Pulmonary artery endothelial cell (primary cell): ENCODE results near the gene HPCA. TPM values are rescaled to one million over a fixed set of nuclear protein-coding genes. Genes with fewer than 3 reads are reported as not detected.

Experiments
- DNase-seq: peaks from one replicate; pipeline ENCODE4 v3.0.0-alpha.2; 2011; ENCODE audit warnings: low read depth, low spot score
- total RNA-seq: library from RNA; depleted of rRNA; stranded (reverse); fragments of >200 nt; gene quantifications from 2 replicates; pipeline ENCODE4 v1.2.3, GENCODE V29; 2014

The HPCA gene
- total RNA-seq: not detected in 2 replicates

- DNase-seq: no peak
Measured at GRCh38 chr1:32886004-32886827, at the start of gene HPCA. Gene HPCA, plus strand, starts transcription at chr1:32886491. Its CDS starts 2,408 bp downstream, at chr1:32888899.

GRCh38 chr1:32848354-32849063 lies 37.8 kb upstream of the HPCA start:
- DNase-seq: no peak

- no peak for DNase-seq
Measured at GRCh38 chr1:32855861-32856617, 30.3 kb upstream of the HPCA start.

- DNase-seq: no peak
Measured at GRCh38 chr1:32858136-32858535, 28.2 kb upstream of the HPCA start.

- no peak for DNase-seq
Measured at GRCh38 chr1:32858791-32859190, 27.5 kb upstream of the HPCA start.

GRCh38 chr1:32859915-32860314 lies 26.4 kb upstream of the HPCA start:
- no peak for DNase-seq

GRCh38 chr1:32860566-32860965 lies 25.7 kb upstream of the HPCA start:
- no peak for DNase-seq

- no peak for DNase-seq
Measured at GRCh38 chr1:32861904-32862695, 24.2 kb upstream of the HPCA start.

GRCh38 chr1:32863218-32863880 lies 22.9 kb upstream of the HPCA start:
- no peak for DNase-seq

GRCh38 chr1:32863881-32864245 lies 22.4 kb upstream of the HPCA start:
- no peak for DNase-seq

GRCh38 chr1:32864375-32865019 lies 21.8 kb upstream of the HPCA start:
- DNase-seq: no peak

- DNase-seq: no peak
Measured at GRCh38 chr1:32865639-32866405, 20.5 kb upstream of the HPCA start.

- no peak for DNase-seq
Measured at GRCh38 chr1:32867151-32867550, 19.1 kb upstream of the HPCA start.

GRCh38 chr1:32867671-32868070 lies 18.6 kb upstream of the HPCA start:
- no peak for DNase-seq

GRCh38 chr1:32868085-32868484 lies 18.2 kb upstream of the HPCA start:
- DNase-seq: no peak

GRCh38 chr1:32868806-32869455 lies 17.4 kb upstream of the HPCA start:
- no peak for DNase-seq

GRCh38 chr1:32869923-32870614 lies 16.2 kb upstream of the HPCA start:
- no peak for DNase-seq

- no peak for DNase-seq
Measured at GRCh38 chr1:32870615-32871363, 15.5 kb upstream of the HPCA start, which contains the start of gene FNDC5. Gene FNDC5, minus strand, starts transcription at chr1:32870912.
